Activated CD4-positive, alpha-beta T cell treated with anti-CD3 and anti-CD28 coated beads, Interleukin-2, amount 50 U/mL, for 1 hour (primary cell): ENCODE measurements around the gene TTC19.
"Not testable (repeated sequence)": the region's sequence is repeated elsewhere in the genome, so short reads cannot be mapped to it uniquely, and the experiment has no call there.

Experiments used
- DNase-seq: peaks from one replicate; pipeline ENCODE4 v3.0.0-alpha.2; 2020

The TTC19 gene

GRCh38 chr17:15973016-15973415 lies 26.6 kb upstream of the TTC19 start:
- DNase-seq, result no peak

- no peak for DNase-seq
Observed at GRCh38 chr17:15973834-15974233, 25.8 kb upstream of the TTC19 start.

- DNase-seq, result no peak
Observed at GRCh38 chr17:15977894-15978293, 21.7 kb upstream of the TTC19 start.

GRCh38 chr17:15978606-15979005 lies 21.0 kb upstream of the TTC19 start:
- DNase-seq, result no peak

- DNase-seq, result not testable (repeated sequence)
Observed at GRCh38 chr17:15979013-15979412, 20.6 kb upstream of the TTC19 start.

GRCh38 chr17:15981208-15981607 lies 18.4 kb upstream of the TTC19 start:
- DNase-seq, result no peak

GRCh38 chr17:15981646-15982580 lies 17.7 kb upstream of the TTC19 start:
- DNase-seq, result no peak

- no peak for DNase-seq
Observed at GRCh38 chr17:15996322-15996721, 3.3 kb upstream of the TTC19 start.

GRCh38 chr17:15998031-15998562 lies 1.5 kb upstream of the TTC19 start:
- DNase-seq, result no peak

- no peak for DNase-seq
Observed at GRCh38 chr17:15999974-16000827, 577 bp downstream of the TTC19 start.

GRCh38 chr17:16001226-16001897 lies 1.7 kb downstream of the TTC19 start:
- no peak for DNase-seq

- DNase-seq, result no peak
Observed at GRCh38 chr17:16002708-16003260, 3.2 kb downstream of the TTC19 start.

GRCh38 chr17:16003841-16004240 lies 4.2 kb downstream of the TTC19 start:
- DNase-seq, result no peak

GRCh38 chr17:16005636-16006035 lies 6.0 kb downstream of the TTC19 start:
- DNase-seq, result no peak

GRCh38 chr17:16007439-16007838 lies 7.8 kb downstream of the TTC19 start:
- no peak for DNase-seq

- DNase-seq, result no peak
Observed at GRCh38 chr17:16013943-16014407, 14.4 kb downstream of the TTC19 start.

GRCh38 chr17:16019347-16019746 lies 19.7 kb downstream of the TTC19 start:
- no peak for DNase-seq

GRCh38 chr17:16023881-16024280 lies 24.3 kb downstream of the TTC19 start:
- no peak for DNase-seq

GRCh38 chr17:16025202-16025601 lies 25.6 kb downstream of the TTC19 start:
- DNase-seq, result no peak

- no peak for DNase-seq
Observed at GRCh38 chr17:16026895-16027294, 27.3 kb downstream of the TTC19 start.

GRCh38 chr17:16027708-16028584 lies 28.3 kb downstream of the TTC19 start:
- DNase-seq, result no peak
